HepG2 (cell line): Measurements from ENCODE around the gene CACNG7. TPM values are rescaled to one million over a fixed set of nuclear protein-coding genes. Genes with fewer than 3 reads are reported as not detected.

Experiments used
- ATAC-seq: fragments of 200-7000 bp; cut with Tn5 transposase; 3 replicates; pipeline ENCODE4 v1.9.1; 2020; ENCODE audit warnings: mild to moderate bottlenecking, moderate library complexity
- BruUV-seq: library from RNA; stranded (reverse); fragments of 400-500 nt; replicated peaks from 2 replicates; lab custom pipeline; 2021; lab: Mats Ljungman, UMichigan
- CTCF ChIA-PET: fragments of 300-600 bp; formaldehyde crosslinking; extraction: SDS; loops from one replicate; lab custom pipeline; 2021; ENCODE audit warnings: low total read pairs, inconsistent platforms, low intra/inter-chr PET ratio; lab: Yijun Ruan, JAX
- POLR2A ChIA-PET: fragments of 350-600 bp; sonication (Branson Sonifier 250); formaldehyde crosslinking; loops from one replicate; lab custom pipeline; 2020; ENCODE audit warnings: antibody characterized with exemption, inconsistent platforms; lab: Yijun Ruan, JAX
- DNase-seq: peaks from one replicate; pipeline ENCODE4 v3.0.0-alpha.2; 2015; ENCODE audit warnings: low spot score
- FAIRE-seq: peaks from 3 replicates; lab custom pipeline; 2011; peaks lifted over from hg19 to GRCh38; lab: Jason Lieb, UNC
- H2AFZ ChIP-seq: one replicate; pipeline ENCODE4 v1.6.1; 2011; ENCODE audit warnings: low read length, inconsistent platforms
- H3K27ac ChIP-seq: fragments of 300-600 bp; 3 replicates; pipeline ENCODE4 v1.8.0; 2011; ENCODE audit warnings: mixed run types, mild to moderate bottlenecking, mixed read lengths, low read length, inconsistent platforms; ENCODE audit not compliant: insufficient read depth; ENCODE audit errors: extremely low read length
- H3K27me3 ChIP-seq, 2 experiments: fragments of 200-600 bp in 1 of 2; 2 replicates in 1 of 2; 3 replicates in 1 of 2; pipeline versions ENCODE4 v1.6.0 to v1.8.0; 2011; ENCODE audit warnings: low read length in 2 of 2, mild to moderate bottlenecking in 2 of 2, moderate library complexity in 2 of 2, inconsistent platforms in 1 of 2; ENCODE audit not compliant: insufficient read depth in 2 of 2, control insufficient read depth in 1 of 2
- H3K36me3 ChIP-seq, 2 experiments: fragments of 200-600 bp in 1 of 2; replicated peaks in 1 of 2; 2 replicates in 1 of 2; 3 replicates in 1 of 2; pipeline versions ENCODE4 v1.5.1 to v1.8.0; 2011; ENCODE audit warnings: low read length in 2 of 2, inconsistent platforms in 1 of 2; ENCODE audit not compliant: insufficient read depth in 2 of 2, control insufficient read depth in 1 of 2
- H3K4me1 ChIP-seq: 2 replicates; pipeline ENCODE4 v1.5.1; 2012; ENCODE audit warnings: low read length, inconsistent platforms; ENCODE audit not compliant: insufficient read depth
- H3K4me2 ChIP-seq: 2 replicates; pipeline ENCODE4 v1.6.0; 2011; ENCODE audit warnings: low read depth, low read length, inconsistent platforms
- H3K4me3 ChIP-seq, 3 experiments: fragments of 200-600 bp in 1 of 3; sonication (generic), shearing (Covaris generic) in 1 of 3; replicated peaks in 1 of 3; 2 replicates each; pipeline ENCODE4 v1.5.1; 2011 to 2016; ENCODE audit warnings: low read length in 3 of 3, inconsistent platforms in 2 of 3, low read depth in 2 of 3, mild to moderate bottlenecking in 2 of 3, control low read depth in 1 of 3, mixed read lengths in 1 of 3; ENCODE audit not compliant: insufficient read depth in 1 of 3
- H3K79me2 ChIP-seq: one replicate; pipeline ENCODE4 v1.6.1; 2011; ENCODE audit warnings: low read length, inconsistent platforms; ENCODE audit not compliant: insufficient read depth
- H3K9ac ChIP-seq: 2 replicates; pipeline ENCODE4 v1.6.0; 2011; ENCODE audit warnings: mild to moderate bottlenecking, low read depth, low read length, inconsistent platforms; ENCODE audit not compliant: insufficient read depth
- H3K9me3 ChIP-seq: 2 replicates; pipeline ENCODE4 v1.5.1; 2012; ENCODE audit warnings: mild to moderate bottlenecking, low read length
- H4K20me1 ChIP-seq: 2 replicates; pipeline ENCODE4 v1.6.0; 2011; ENCODE audit warnings: inconsistent platforms, mild to moderate bottlenecking, low read length, moderate library complexity; ENCODE audit not compliant: insufficient read depth
- FOSL1 ChIP-seq: sonication (generic); formaldehyde crosslinking; IDR thresholded peaks from 2 replicates; pipeline ENCODE4 v1.9.0; 2021; ENCODE audit warnings: missing genetic modification reagents, borderline replicate concordance
- KLF12 ChIP-seq: sonication (generic); formaldehyde crosslinking; IDR thresholded peaks from 2 replicates; pipeline ENCODE4 v1.4.0; 2020; ENCODE audit warnings: missing genetic modification reagents, borderline replicate concordance
- KLF15 ChIP-seq: sonication (generic); formaldehyde crosslinking; IDR thresholded peaks from 2 replicates; pipeline ENCODE4 v1.8.1; 2023; ENCODE audit warnings: borderline replicate concordance, mild to moderate bottlenecking, inconsistent platforms, missing genetic modification reagents, mixed read lengths
- NFAT5 ChIP-seq: sonication (generic); formaldehyde crosslinking; IDR thresholded peaks from 2 replicates; pipeline ENCODE4 v1.4.0; 2020; ENCODE audit warnings: missing genetic modification reagents
- NFKBIZ ChIP-seq: IDR thresholded peaks from 2 replicates; pipeline ENCODE4 v1.6.1; 2018; ENCODE audit warnings: missing genetic modification reagents, missing compliant biosample characterization
- NR1H2 ChIP-seq: sonication (generic); formaldehyde crosslinking; IDR thresholded peaks from 2 replicates; pipeline ENCODE4 v1.8.1; 2022; ENCODE audit warnings: low read depth, missing genetic modification reagents, borderline replicate concordance
- POLR2AphosphoS2 ChIP-seq: IDR thresholded peaks from 2 replicates; pipeline ENCODE4 v1.6.1; 2011; ENCODE audit warnings: low read depth, low read length, improper control_type of control experiment
- RAD21 ChIP-seq: fragments of 450-650 bp; formaldehyde crosslinking; IDR thresholded peaks from 2 replicates; pipeline ENCODE4 v1.5.0; 2020; ENCODE audit warnings: mild to moderate bottlenecking
- TEAD2 ChIP-seq: sonication (generic); formaldehyde crosslinking; IDR thresholded peaks from 2 replicates; pipeline ENCODE4 v1.9.0; 2021; ENCODE audit warnings: missing genetic modification reagents
- ZBTB20 ChIP-seq: sonication (generic); formaldehyde crosslinking; IDR thresholded peaks from 2 replicates; pipeline ENCODE4 v1.8.1; 2023; ENCODE audit warnings: missing genetic modification reagents, low read depth, mild to moderate bottlenecking, borderline replicate concordance
- ZNF205 ChIP-seq: IDR thresholded peaks from 2 replicates; pipeline ENCODE4 v1.6.1; 2018; ENCODE audit warnings: missing biosample characterization, missing genetic modification reagents
- ZNF644 ChIP-seq: IDR thresholded peaks from 2 replicates; pipeline ENCODE4 v1.6.1; 2016; ENCODE audit warnings: low read depth
- ZNF724P ChIP-seq: sonication (generic); formaldehyde crosslinking; IDR thresholded peaks from 2 replicates; pipeline ENCODE4 v1.8.0; 2022; ENCODE audit warnings: missing genetic modification reagents, borderline replicate concordance
- ZNF772 ChIP-seq: sonication (generic); formaldehyde crosslinking; IDR thresholded peaks from 2 replicates; pipeline ENCODE4 v1.5.0; 2020; ENCODE audit warnings: mild to moderate bottlenecking, missing genetic modification reagents
- ZSCAN22 ChIP-seq: sonication (generic); formaldehyde crosslinking; IDR thresholded peaks from 2 replicates; pipeline ENCODE4 v1.4.0; 2020; ENCODE audit warnings: mild to moderate bottlenecking, missing genetic modification reagents
- WGBS: methylation state at CpG from one replicate; pipeline ENCODE4 v1.1.6; 2017; ENCODE audit warnings: low lambda C conversion rate; 5-methylcytosine and 5-hydroxymethylcytosine counted together
- in situ Hi-C: cut with HindIII; loops from 2 replicates; pipeline ENCODE4 v1.10.0; 2017; ENCODE audit warnings: low pct_unique_long_range_greater_than_20kb; ENCODE audit not compliant: extremely low pct_ligation_motif_present
- intact Hi-C: fragments of 100-400 bp; cut with micrococcal nuclease; formaldehyde crosslinking; loops from one replicate; pipeline ENCODE4 v1.10.0; 2022; ENCODE audit not compliant: unreplicated experiment
- polyA plus RNA-seq, 8 experiments: library from polyadenylated mRNA; depleted of rRNA in 3 of 8; stranded (reverse) in 7 of 8; unstranded in 1 of 8; fragments of >200 nt; fragmentation: Illumina TruSeq in 4 of 8; extraction: Trizol in 4 of 8; gene quantifications; 2 replicates each; pipeline versions ENCODE4 v1.2.1 to v1.2.3, GENCODE V29; 2011 to 2016; ENCODE audit warnings: low read depth in 4 of 8, missing spikeins in 1 of 8, mixed read lengths in 1 of 8; ENCODE audit not compliant: insufficient read depth in 1 of 8
- total RNA-seq, 5 experiments: library from RNA; depleted of rRNA; stranded (reverse); fragments of >200 nt; fragmentation: Illumina TruSeq; extraction: Trizol; gene quantifications; 2 replicates each; pipeline ENCODE4 v1.2.3, GENCODE V29; 2016; ENCODE audit warnings: low read depth in 1 of 5
- TF ChIP-seq, protein P1 (sequence below): sonication (generic); formaldehyde crosslinking; IDR thresholded peaks from 2 replicates; pipeline ENCODE4 v1.5.0; 2020; ENCODE audit warnings: missing genetic modification reagents

Gene CACNG7
- total and polyA plus RNA-seq, 2 of the 13 experiments (the other 11 are each of a cell fraction or from before 2014, with no cell fraction given): not detected

- no peak overlapping the region for H3K4me2 ChIP-seq
- ATAC-seq (no peak), DNase-seq (no peak), FAIRE-seq (no peak)
- no peak overlapping the region for H3K4me3 ChIP-seq
- no peak overlapping the region for H3K27ac ChIP-seq
- H3K27me3 ChIP-seq: peaks cover 13 to 50% of the 10 kb centered on the region in 2 experiments; a peak in 4 of 5 replicates
- H3K79me2 ChIP-seq: no peaks in the 10 kb centered on the region
- in situ Hi-C loops: no loop called here
- no peak overlapping the region for H2AFZ ChIP-seq
- H3K36me3 ChIP-seq: no peaks in the 10 kb centered on the region
- no peaks in the 10 kb centered on the region for H4K20me1 ChIP-seq
- BruUV-seq: no TSS peak
- H3K9me3 ChIP-seq: no peaks in the 10 kb centered on the region
- intact Hi-C loops: no loop called here
- TF ChIP-seq KLF12 (CRISPR knock-in tag) (no peak), NFAT5 (CRISPR knock-in tag) (no peak), ZNF205 (CRISPR knock-in tag) (no peak), TEAD2 (CRISPR knock-in tag) (no peak), NR1H2 (no peak), ZBTB20 (CRISPR knock-in tag) (no peak), POLR2AphosphoS2 (no peak), ZNF772 (CRISPR knock-in tag) (no peak), ZNF644 (CRISPR knock-in tag) (no peak), NFKBIZ (CRISPR knock-in tag) (no peak), KLF15 (CRISPR knock-in tag) (no peak), ZSCAN22 (no peak), RAD21 (CRISPR knock-in tag) (no peak), FOSL1 (CRISPR knock-in tag) (no peak), ZNF724P (CRISPR knock-in tag) (no peak)
- TF ChIP-seq, protein P1, sequence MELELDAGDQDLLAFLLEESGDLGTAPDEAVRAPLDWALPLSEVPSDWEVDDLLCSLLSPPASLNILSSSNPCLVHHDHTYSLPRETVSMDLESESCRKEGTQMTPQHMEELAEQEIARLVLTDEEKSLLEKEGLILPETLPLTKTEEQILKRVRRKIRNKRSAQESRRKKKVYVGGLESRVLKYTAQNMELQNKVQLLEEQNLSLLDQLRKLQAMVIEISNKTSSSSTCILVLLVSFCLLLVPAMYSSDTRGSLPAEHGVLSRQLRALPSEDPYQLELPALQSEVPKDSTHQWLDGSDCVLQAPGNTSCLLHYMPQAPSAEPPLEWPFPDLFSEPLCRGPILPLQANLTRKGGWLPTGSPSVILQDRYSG (CRISPR knock-in tag): no peak
- no peak overlapping the region for H3K9ac ChIP-seq
- H3K4me1 ChIP-seq: no peaks in the 10 kb centered on the region
- WGBS: 26% methylated on average over 28 of the region's 32 CpGs
- ChIA-PET CTCF (no interaction called here), POLR2A (no interaction called here)
These were observed 52.7 kb downstream of the CACNG7 start for GRCh38 chr19:53961523-53962356.
